Panc1 (cell line): Measurements from ENCODE around the gene ILK.

Experiments
- CTCF ChIP-seq: fragments of 450-650 bp; IDR thresholded peaks from 2 replicates; pipeline ENCODE4 v1.5.1; 2017; ENCODE audit warnings: mild to moderate bottlenecking
- POLR2AphosphoS5 ChIP-seq: IDR thresholded peaks from 2 replicates; pipeline ENCODE4 v1.6.1; 2012; ENCODE audit warnings: mild to moderate bottlenecking, low read depth, low read length, moderate library complexity
- REST ChIP-seq, 2 experiments: IDR thresholded peaks; 2 replicates each; pipeline ENCODE4 v1.6.1; 2011 to 2012; ENCODE audit warnings: low read depth in 2 of 2, control low read depth in 1 of 2, low read length in 1 of 2, mild to moderate bottlenecking in 1 of 2, moderate library complexity in 1 of 2; ENCODE audit not compliant: insufficient read depth in 1 of 2

GRCh38 chr11:6650980-6651379, 47.4 kb downstream of the ILK start:
- no peak for TF ChIP-seq REST (IDR thresholded peaks at IDR 0.05; ENCODE audit: insufficient read depth in 1 of 2, low read depth in 2 of 2, low read length in 1 of 2)
- TF ChIP-seq CTCF, result no peak
- no peak for TF ChIP-seq POLR2AphosphoS5
